Inflammatory macrophage treated with lipopolysaccharide for 4 hours (primary cell): ENCODE data around the gene CDC42BPB.
"Not testable (repeated sequence)": the region's sequence is repeated elsewhere in the genome, so short reads cannot be mapped to it uniquely, and the experiment has no call there.

Experiments used
- DNase-seq: peaks from one replicate; pipeline ENCODE4 v3.0.0-alpha.2; 2020

CDC42BPB gene

DNA sequence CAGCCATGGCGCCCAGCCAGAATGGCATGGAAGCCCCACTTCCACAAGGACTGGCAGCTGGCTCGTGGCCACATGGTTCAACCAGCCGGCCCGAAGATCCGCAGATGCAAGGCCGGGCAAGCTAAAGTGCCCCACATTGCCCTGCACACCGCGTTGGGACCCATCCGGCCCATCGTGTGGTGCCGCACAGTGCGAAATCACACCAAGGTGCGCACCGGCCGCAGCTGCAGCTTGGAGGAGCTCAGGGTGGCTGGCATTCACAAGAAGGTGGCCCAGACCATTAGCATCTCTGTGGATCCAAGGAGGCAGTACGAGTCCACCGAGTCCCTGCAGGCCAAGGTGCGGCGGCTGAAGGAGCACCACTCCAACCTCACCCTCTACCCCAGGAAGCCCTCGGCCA lies 15.9 kb downstream of the CDC42BPB start:
- no peak for DNase-seq

DNA sequence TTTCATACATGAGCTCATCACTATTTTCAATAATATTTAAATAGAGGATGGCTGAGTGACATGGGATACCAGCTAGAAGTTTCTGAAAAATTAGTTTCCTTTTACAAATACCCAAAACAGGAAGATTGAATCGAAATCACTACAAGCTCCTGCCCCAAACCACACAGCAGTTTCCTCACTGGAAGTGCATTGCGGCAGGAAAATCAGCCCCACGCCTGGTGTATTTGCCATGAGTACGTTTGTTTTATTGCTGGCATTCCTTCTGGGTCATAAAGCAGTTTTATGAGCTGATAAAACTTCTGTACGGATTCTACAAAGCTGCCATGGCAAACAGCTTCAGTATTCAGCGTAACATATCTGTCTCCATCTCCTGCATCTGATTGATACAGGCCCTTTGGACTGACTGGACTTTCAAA lies 23.7 kb downstream of the CDC42BPB start:
- DNase-seq = peak; percentile 90

DNA sequence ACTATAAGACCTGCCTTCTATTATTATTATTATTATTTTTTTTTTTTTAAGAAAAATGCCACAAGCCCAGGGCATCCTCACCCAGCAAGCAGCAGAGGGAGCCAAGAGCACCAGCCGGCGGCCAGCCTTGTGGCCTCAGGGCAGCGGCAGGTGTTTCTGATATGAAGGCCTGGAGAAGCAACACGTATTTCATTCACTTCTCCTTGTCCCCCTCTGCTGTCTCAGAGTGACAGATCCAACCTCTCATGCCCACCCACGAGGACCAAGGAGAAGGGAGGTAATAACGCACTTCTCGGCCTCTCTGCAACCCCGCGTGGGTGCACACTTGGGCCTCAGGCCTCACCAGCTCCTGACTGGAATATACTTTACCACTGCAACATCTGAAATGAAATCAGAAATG lies 25.4 kb downstream of the CDC42BPB start:
- DNase-seq = no peak

DNA sequence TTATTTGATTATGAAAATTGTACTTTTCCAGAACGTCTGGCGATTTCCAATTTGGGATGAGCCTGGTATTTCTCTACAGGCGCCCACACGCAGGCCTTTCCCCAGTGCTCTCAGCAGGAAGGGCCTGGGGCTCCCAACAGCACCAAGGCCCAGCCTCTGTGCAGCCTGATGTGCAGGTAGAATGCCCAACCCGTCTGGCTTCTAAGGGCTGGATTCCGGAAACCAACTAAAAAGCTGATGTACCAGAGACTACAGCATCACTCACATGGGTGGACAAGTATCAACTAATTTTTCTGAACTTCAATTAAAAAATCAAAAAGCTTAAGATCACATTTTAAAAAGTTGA lies 25.8 kb downstream of the CDC42BPB start:
- no peak for DNase-seq

DNA sequence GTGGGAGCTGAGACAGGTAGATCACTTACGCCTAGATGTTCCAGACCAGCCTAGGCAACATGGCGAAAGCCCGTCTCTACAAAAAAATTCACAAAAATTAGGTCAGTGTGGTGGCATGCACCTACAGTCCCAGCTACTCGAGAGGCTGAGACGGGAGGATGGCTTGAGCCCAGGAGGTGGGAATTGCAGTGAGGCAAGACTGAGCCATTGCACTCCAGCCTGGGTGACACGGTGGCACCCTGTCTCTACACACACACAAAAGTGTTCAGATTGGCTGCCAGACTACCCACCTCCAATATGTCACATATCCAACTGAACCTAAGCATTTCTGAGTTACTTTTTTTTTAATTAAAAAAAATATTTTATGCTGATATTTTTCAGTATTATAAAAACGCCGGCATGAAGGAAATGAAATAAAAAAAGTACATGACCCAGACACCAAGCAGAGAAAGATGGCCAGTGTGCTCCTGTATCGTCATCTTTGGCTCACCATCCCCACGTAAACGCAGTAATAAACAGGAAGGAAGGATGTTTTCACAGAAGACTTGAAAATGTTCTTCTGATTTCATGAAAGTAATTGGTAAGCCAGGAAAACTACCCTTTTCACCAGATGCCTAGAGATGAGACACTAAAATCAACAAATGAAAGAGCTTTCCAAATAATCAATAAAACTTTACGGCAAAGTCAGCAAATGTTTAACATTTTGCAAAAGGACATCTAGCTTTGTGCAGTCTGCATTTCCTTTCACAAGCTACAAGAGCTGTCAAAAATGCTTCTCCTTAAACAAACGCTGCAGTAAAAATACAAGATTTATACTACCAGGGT lies 26.4 kb downstream of the CDC42BPB start:
- no peak for DNase-seq

DNA sequence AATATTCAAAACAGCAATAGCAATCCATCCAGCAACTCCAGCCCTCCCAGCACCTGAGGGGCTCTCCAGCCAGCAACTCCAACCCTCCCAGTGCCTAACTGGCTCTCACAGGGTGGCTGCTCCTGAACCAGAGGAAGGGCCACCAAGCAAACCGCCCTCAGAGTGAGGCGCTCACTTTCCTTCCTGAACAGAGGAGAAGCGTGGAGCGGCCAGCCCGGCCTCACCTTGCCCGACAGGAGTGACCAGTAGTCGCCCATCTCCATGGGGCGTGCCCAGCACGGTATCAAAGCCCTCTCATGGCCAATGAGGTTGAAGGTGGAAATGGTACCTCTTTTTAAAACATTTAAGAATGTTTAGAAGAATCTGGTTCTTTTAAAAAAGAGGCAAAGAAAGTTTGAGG lies 27.4 kb downstream of the CDC42BPB start:
- no peak for DNase-seq

DNA sequence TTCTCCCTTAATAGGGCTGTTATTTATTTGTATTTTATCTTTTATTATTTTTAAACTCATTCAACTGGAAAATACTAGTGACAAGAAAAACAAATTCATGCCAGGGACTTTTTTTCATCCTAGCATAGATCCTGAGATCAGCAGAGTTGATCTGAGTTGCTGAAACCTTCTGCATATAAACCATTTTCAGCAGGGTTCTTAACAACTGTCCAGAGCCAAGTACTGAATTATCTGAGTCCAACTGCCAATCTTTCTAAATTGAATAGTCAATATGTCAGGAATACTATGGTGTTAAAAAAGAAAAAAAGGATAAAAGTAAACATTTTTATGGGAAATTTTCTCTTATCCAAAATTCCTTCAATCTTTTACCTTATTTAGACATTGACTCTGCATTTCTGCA lies 28.6 kb downstream of the CDC42BPB start:
- no peak for DNase-seq

DNA sequence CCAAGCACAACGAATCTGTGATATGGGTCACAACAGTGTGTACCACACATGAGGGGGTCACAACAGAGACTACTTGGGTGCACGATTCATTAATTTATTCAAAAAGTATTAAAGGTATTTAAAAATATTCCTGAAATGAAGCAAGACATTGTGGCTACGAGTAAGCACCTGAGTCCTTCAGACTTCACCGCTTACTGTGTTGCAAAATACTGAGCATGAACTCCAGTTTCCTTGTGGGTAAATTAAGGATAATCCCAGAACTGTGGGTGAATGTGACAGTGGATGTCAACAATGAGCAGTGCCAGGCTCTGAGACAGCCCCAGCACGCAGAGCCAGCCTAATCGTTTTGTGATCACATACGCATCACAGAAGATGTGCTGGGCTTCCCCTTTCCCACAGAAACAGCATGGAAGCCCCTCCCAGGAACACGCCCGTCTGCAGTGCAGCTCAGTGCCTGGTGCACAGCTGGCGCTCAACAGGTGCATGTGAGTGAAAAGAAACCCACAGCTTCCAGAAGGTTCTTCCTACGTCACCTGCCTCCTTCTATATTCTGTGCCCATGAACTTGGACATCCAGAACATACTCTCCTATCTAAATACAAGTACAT lies 29.1 kb downstream of the CDC42BPB start:
- DNase-seq = no peak

DNA sequence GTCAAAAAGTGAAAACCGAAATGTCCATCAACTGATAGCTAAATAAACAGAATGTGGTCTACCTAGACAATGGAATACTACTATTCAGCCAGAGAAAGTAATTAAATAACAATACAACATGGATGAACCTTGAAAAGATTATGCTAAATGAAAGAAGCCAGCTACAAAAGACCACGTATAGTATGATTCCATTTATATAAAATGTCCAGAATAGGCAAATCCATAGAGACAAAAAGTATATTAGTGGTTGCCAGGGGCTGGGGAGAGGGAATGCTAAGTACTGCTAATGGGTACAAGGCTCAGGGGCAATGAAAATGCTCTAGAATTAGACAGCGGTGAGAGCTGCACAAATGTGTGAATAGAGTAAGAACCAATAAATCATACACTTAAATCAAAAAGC lies 29.9 kb downstream of the CDC42BPB start:
- no peak for DNase-seq

DNA sequence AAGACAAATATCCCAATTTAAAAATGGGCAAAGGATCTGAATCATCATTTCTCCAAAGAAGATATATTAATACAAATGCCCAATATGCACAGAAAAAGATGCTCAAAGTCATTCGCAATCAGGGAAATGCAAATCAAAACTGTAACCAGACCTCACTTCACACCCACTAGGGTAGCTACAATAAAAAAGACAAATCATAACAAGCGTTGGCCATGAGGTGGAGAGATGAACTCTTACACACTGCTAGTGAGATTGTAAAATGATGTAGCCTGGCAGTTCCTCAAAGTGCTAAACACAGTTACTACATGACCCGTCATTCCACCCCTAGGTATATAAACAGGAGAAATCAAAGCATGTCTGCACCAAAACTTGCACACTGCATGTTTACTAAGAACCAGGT lies 30.4 kb downstream of the CDC42BPB start:
- DNase-seq = peak; percentile 27

DNA sequence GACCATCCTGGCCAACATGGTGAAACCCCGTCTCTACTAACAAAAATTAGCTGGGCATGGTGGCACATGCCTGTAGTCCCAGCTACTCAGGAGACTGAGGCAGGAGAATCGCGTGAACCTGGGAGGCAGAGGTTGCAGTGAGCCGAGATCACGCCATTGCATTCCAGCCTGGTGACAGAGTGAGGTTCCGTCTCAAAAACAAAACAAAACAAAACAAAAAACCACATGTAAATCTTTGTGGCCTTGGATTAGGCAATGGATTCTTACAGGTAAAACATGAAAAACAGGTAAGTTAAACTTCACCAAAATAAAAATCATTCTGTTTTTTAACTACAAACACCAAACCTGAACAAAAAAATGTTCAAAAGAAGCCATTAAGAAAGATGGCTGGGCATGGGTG lies 31.2 kb downstream of the CDC42BPB start:
- not testable (repeated sequence) for DNase-seq

DNA sequence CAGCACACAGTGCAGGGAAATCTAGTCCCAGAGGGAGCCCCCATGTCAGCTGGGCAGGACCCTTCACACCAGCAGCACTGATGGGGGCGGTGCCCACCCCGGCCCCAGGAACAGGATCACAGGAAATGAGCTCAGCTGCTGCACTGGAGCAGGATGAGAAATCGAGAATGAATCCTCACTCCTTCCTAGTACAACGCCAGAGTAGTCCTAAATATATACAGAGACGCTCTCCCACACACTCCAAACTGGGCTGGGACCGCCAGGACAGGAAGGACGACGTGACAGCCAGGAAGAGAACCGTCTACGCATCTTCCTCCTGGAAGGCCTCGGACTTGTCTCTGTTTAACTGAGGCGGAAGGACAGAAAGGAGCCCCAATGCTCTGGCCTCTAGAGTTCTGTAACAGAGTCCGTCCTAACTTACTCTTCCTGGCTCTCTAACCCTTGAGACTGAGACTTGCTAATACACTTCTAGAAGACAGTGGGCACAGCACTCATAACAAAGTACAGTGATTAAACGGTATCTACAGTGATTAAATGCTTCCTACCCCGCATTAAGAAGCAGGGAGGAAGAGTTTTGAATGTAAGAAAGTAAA lies 33.4 kb downstream of the CDC42BPB start:
- peak; percentile 63 for DNase-seq

DNA sequence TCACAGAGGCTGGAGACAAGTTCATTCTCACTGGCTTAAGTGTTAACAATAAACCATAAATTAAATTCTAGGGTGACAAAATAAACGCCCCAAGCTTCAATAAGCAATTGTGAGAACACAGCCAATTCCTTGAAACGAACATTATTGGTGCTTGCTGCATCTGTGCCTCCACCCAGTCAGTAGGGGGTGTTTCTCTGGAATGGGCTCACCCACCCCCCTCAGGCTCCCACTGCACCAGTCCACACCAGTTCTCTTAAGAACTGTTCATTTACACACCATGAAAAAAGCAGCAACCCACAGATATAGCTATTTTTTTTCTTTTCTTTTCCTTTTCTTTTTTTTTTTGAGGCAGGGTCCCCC lies 34.7 kb downstream of the CDC42BPB start:
- DNase-seq = no peak

DNA sequence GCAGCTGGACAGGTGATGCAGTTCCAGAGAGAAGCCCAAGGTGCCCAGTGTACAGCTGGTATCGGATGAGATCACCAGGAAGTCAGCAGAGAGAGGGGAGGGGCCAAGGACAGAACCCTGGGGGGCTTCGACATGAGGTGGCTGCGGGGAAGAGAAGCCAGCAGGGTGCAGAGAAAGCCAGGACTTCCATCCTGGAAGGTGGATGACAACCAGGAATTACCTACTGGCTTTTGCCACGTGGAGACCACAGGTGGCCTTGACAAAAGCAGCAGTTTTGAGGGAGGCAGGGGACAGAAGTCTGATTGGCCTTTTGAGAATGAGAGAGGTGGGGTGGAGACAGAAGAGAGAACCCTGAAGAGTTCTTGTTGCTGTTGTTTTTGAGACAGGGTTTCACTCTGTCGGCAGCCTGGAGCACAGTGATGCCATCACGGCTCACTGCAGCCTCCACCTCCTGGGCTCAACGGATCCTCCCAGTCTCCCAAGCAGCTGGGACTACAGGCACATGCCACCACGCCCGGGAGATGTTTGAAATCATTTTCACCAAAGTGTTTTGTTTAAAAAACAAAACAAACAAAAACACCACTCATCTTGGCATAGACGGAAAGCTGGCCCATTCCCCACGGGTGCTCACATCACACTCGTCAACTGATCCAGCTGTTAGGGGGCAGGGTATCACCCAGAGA lies 35.2 kb downstream of the CDC42BPB start:
- no peak for DNase-seq

DNA sequence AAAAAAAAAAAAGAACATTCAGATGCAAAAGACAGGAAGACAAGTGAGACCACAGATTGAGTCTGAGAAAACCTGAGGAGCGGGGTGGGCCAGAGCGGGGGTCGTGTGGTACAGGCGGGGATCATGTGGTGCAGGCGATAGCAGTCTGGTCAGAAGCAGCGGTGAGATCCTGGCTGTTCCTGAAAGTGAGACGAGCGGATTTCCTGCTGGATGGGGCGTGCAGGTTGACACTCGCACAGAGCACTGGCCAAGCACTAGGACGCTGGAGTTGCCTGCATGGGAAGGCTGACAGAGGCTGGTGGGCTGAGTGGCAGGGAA lies 35.7 kb downstream of the CDC42BPB start:
- no peak for DNase-seq

DNA sequence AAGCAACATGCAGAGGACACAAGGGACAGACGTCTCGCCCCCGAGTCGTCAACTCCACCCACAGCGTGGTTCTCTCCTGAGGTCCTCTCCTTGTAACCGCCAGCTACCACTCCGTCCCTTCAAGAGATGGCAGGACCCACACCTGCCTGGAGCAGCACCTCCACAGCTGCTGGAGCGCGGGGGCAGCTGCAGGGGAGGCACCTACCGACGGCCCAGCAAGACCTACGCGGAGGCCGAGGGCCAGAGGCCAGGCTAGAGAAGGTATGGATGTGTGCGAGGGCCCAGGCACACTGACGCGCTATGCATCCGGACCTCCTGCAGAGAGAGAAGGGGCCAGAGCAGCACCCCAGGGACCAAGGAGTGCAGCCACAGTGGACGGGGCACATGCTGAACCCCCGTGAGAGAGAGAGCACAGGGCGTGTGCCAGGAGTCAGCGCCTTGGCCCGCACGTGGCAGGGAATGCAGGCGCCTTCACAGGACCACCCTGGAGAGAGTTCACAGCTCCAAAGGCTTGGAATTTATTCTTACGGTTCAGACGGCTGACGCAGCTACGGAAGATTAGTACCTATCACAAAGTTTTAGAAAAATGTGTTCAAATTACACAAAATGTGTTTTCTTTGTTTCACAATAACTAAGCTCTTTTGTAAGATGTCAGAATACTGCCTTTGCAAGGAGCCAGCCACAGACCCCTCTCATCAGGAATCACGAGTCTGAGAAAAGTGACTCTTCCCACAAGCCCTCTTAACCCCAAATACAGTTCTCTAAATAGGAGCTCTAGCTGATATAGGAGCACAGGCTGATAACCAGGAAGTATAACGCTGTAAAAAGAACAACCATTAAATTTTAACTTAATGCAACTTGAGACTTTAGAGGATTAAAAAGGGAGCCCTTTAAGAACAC lies 36.8 kb downstream of the CDC42BPB start:
- peak; percentile 42 for DNase-seq

DNA sequence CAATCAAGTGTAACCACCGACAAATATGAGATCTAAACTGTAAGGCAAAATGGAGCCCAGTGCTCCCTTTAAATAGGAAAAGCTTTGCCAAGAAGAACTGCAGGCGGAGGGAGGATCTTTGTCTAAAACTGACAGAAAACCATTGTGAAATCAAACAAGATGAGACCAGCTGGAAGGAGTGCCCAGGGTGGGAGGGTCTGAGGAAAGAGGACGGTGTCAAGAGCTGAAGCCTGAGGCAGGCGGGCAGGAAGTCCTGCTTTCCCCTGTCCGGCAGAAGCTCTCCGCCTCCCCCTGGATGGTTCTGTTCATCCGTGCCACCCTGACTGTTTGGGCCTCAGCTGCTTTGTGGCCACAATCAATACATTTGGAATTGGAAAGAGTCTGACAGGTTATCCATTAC lies 37.5 kb downstream of the CDC42BPB start:
- peak; percentile 69 for DNase-seq

DNA sequence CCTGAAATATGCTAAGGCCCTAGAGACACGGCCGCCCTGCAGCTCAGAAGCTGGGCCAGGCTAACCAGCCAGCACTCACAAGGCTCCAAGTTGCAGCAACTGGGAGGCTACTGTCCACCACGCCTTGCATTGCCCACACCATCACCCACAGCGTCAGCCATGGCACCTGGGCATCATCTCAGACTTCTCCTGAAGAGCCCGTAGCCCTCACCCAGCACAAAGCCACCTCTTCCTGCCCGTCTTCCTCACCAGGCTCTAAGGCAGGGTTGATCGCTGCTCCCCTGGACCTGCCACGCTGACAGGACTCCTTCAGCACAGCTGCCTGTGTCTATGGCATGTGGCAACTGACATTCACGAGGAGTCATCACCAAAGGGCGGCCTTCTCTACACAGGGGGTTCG lies 38.1 kb downstream of the CDC42BPB start:
- no peak for DNase-seq

DNA sequence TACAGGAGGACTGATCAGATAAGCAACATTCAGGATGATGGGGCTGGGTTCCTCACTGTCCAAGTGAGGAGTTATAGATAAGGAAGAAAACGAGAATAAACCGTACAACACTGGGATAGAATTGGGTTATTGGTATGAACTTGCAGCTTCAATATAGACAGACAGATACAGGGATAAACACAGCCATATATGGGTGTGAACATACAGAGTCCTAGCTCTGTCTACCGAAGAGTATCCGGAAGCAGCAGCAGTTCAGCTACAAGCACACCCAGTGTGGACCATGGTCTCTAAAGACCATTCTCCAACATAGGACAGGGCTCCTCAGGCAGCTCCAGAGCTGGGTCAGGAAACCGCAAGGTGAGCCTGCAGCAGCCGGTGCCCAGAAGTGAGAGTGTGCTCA lies 40.8 kb downstream of the CDC42BPB start:
- no peak for DNase-seq

DNA sequence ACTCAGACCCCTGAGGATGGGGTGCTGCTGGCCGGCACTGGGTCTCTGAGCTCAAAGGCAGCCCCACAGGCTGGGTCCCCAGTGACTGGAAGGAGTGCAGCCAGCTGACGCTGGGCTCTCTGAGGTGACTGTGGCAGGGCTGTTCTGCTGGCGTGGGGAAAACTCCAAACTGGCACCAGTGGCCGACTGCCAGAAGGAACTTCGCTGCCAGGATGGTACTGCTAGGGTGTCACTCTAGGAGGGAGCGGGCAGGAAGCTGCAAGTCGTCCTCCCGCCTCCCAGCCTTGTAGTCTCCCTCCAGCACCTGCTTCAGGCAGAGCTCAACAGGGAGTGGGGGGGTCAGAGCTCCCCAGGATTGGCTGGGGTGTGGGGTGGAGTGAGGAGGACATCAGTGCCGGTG lies 41.3 kb downstream of the CDC42BPB start:
- no peak for DNase-seq

DNA sequence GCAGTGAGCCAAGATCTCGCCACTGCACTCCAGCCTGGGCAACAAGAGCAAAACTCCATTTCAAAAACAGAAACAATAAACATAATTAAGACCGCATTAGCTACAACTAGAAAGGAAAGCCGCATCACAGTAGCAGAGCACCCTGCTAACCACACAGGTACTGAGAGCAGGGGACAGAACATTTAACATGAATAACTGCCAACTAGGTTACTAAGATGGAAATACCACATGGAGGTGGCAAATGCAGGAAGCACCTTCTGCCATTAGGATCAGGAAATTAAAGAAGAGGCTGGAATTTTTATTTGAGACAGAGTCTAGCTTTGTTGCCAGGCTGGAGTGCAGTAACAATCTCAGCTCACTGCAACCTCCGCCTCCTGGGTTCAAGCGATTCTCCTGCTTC lies 41.9 kb downstream of the CDC42BPB start:
- DNase-seq = no peak

DNA sequence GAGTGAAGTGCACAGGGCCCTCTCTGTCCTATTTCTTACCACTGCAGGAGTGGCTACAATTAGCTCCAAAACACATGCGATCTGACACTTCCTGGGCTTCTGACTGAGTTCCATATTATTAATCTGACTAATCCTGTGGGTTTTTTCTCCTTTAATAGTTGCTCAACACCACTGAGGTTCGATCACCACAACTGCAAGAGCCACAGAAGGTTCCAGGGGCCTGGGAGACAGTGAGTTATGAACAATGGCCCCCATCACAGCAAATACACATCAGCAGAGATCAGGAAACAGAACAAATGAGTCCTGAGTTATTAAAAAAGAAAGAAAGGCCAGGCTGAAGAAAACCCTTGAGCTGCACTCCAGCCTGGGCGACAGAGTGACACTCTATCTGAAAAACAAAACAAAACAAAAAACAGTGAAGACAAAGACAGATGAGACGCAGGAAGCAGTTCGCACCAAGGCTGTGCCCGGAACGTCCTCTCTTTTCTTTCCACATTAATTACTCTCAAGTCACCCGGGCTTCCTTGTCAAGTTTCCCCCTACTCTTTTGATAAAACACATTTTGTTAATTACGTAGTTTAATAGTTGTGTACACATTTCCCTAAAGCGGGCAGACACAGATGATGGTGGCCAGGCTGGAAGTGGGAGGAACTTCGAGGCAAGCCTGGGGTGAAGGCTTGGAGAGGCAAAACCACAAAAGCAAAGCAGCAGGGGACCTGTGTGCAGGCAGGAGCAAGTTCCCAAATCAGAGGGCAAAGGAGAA lies 42.7 kb downstream of the CDC42BPB start:
- peak; percentile 65 for DNase-seq
